ENCODE measurements around the gene ANO4. TPM values are rescaled to one million over a fixed set of nuclear protein-coding genes. Genes with fewer than 3 reads are reported as not detected.

ANO4 gene
- total and polyA plus RNA-seq, 8 donors: 2.0 to 6.9 (median 4.7) TPM; not detected in 1

DNA sequence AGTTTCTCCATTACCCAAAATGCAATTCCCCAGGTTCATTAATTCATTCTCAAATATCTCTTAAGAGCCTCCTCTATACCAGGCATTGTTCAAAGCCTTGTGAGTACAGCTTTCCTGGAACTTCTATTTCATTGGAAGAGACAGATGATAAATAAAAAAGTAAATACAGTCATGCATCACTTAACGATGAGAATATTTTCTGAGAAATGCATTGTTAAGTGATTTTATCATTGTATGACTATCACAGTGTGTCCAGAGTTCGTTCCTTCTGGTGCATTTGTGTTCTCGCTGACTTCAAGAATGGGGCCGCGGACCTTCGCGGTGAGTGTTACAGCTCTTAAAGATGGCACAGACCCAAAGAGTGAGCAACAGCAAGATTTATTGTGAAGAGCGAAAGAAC is 66.0 kb downstream of the ANO4 start:
- H3K4me1 ChIP-seq: no peaks in the 10 kb centered on the region
- no peaks in the 10 kb centered on the region for H3K27me3 ChIP-seq
- no peak overlapping the region for H3K27ac ChIP-seq
- no peak for ATAC-seq
- H3K36me3 ChIP-seq: no peaks in the 10 kb centered on the region
- TF ChIP-seq, protein P1, sequence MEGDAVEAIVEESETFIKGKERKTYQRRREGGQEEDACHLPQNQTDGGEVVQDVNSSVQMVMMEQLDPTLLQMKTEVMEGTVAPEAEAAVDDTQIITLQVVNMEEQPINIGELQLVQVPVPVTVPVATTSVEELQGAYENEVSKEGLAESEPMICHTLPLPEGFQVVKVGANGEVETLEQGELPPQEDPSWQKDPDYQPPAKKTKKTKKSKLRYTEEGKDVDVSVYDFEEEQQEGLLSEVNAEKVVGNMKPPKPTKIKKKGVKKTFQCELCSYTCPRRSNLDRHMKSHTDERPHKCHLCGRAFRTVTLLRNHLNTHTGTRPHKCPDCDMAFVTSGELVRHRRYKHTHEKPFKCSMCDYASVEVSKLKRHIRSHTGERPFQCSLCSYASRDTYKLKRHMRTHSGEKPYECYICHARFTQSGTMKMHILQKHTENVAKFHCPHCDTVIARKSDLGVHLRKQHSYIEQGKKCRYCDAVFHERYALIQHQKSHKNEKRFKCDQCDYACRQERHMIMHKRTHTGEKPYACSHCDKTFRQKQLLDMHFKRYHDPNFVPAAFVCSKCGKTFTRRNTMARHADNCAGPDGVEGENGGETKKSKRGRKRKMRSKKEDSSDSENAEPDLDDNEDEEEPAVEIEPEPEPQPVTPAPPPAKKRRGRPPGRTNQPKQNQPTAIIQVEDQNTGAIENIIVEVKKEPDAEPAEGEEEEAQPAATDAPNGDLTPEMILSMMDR (IDR thresholded peaks at IDR 0.05): no peak
- DNase-seq: peak in 1 of 4 donors; percentile 34
- H3K4me3 ChIP-seq: no peak overlapping the region
- intact Hi-C loops (cut with DNase I): no loop called here
- no peaks in the 10 kb centered on the region for H3K9me3 ChIP-seq

DNA sequence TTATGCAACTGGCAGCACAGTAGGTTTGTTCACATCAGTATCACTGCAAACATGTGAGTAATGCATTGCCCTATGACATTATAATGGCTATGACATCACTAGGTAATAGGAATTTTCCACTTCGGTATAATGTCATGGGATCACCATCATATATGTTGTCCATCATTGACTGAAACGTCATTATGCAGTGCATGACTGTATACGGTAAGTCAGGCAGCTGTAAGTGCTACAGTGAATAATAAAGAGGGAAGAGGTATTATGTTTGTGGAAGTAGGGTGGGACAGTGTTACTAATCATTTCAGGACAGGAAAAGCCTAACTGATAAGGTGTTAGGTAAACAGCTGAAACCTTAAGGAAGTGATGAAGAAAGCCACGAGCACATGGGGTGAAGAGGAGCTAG is 68.1 kb downstream of the ANO4 start:
- Histone ChIP-seq H3K27me3 (no peaks in the 10 kb centered on the region), H3K27ac (no peak overlapping the region), H3K36me3 (no peaks in the 10 kb centered on the region), H3K4me1 (no peaks in the 10 kb centered on the region), H3K9me3 (no peaks in the 10 kb centered on the region), H3K4me3 (no peak overlapping the region)
- TF ChIP-seq, protein P1 (IDR thresholded peaks at IDR 0.05): no peak
- ATAC-seq (no peak), DNase-seq (no peak)
- intact Hi-C loops (cut with DNase I): no loop called here

DNA sequence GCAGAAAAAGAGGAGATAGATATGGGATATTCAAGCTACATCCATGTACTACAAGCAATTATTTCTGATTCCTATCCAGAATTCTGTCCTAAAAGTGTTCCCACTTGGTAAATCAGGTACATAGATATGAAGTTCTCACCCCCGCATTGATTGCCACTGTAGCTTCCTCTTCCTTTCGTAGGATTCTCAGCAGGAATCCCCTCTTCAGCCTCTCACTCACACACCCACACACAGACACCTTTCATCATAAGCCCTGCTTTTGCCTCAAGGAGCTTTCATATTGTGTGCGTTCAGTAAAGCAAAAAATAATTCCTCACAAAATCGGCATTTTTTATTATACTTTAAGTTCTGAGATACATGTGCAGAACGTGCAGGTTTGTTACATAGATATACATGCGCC is 69.8 kb downstream of the ANO4 start:
- no peaks in the 10 kb centered on the region for H3K36me3 ChIP-seq
- no peak for DNase-seq
- H3K4me3 ChIP-seq: no peak overlapping the region
- H3K4me1 ChIP-seq: no peaks in the 10 kb centered on the region
- ATAC-seq: no peak
- no peaks in the 10 kb centered on the region for H3K27me3 ChIP-seq
- TF ChIP-seq, protein P1 (IDR thresholded peaks at IDR 0.05): no peak
- H3K27ac ChIP-seq: no peak overlapping the region
- no peaks in the 10 kb centered on the region for H3K9me3 ChIP-seq
- intact Hi-C loops (cut with DNase I): no loop called here

DNA sequence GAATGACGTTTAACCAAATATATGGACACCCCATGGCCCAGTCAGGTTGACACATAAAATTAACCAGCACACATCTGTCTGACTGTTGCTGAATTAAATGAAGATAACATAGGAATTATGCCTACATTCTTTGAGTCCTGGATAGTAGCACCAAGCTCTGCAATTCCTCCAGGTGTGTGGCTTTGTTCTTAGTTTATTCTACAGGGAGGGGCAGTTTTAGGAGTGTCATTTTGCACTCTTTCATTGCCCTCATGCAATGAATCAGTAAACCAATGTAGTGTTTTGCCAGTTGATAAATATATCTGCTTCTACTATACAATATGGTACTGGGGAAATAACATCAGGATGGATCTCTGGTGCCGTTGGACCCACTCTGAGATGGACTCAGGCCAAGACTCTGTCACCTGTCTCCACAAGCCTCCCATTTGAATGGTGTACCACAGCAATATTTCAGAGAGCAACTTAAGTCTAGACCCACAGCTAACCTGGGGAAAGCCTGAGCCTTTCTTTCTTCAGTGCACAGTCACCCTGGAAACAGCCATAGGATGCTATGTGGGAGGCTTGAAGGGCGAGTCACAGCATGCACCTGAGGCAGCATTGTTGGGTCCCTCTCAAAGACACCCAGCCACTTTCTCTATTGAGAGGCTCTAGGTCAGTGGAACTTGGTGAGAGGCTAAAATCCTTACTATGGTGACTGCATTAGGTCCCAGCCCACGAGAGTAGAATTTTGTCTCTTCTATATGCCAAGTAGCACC is 73.2 kb downstream of the ANO4 start:
- Histone ChIP-seq H3K9me3 (no peaks in the 10 kb centered on the region), H3K27ac (no peak overlapping the region), H3K4me1 (no peaks in the 10 kb centered on the region), H3K27me3 (no peaks in the 10 kb centered on the region), H3K36me3 (no peaks in the 10 kb centered on the region), H3K4me3 (no peak overlapping the region)
- intact Hi-C loops (cut with DNase I): no loop called here
- TF ChIP-seq, protein P1 (IDR thresholded peaks at IDR 0.05): no peak
- ATAC-seq (no peak), DNase-seq (no peak)

DNA sequence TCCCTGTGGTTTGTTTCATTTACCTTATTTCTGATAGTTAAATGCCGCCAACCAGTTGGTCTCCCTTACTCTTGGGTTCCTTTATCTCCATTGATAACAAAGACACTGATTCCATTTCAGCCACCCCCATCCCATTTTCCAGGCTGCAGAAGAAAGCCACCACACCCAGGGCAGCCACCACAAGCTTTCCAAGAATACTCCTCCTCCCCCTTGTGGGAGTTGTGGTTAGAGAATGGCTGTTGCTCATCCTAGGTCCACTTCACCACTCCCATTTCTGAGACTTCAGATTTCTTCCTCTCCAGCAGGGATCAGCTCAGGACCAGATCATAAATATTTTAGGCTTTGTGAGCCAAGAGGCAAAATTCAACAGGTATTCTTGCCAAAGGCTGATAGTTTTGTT is 73.9 kb downstream of the ANO4 start:
- ATAC-seq: no peak
- Histone ChIP-seq H3K27me3 (no peaks in the 10 kb centered on the region), H3K4me1 (no peaks in the 10 kb centered on the region), H3K36me3 (no peaks in the 10 kb centered on the region), H3K4me3 (no peak overlapping the region), H3K9me3 (peaks cover 0 to under 1% of the 10 kb centered on the region in 2 donors), H3K27ac (no peak overlapping the region)
- intact Hi-C loops (cut with DNase I): no loop called here
- DNase-seq: no peak
- TF ChIP-seq, protein P1 (IDR thresholded peaks at IDR 0.05): no peak
